BJ (cell line): ENCODE data around the gene TCF3. TPM values are rescaled to one million over a fixed set of nuclear protein-coding genes. Genes with fewer than 3 reads are reported as not detected.

ENCODE experiments used
- CTCF ChIA-PET: fragments of 350-600 bp; formaldehyde crosslinking; extraction: SDS; loops from one replicate; lab custom pipeline; 2021; ENCODE audit warnings: antibody characterized with exemption, inconsistent platforms; lab: Yijun Ruan, JAX
- POLR2A ChIA-PET: fragments of 300-600 bp; sonication (Branson Sonifier 250); formaldehyde crosslinking; extraction: SDS; loops from one replicate; lab custom pipeline; 2021; ENCODE audit warnings: antibody characterized with exemption; lab: Charles Lee
- DNase-seq: peaks from one replicate; pipeline ENCODE4 v3.0.0-alpha.2; 2011; ENCODE audit warnings: low read depth
- H3K27me3 ChIP-seq: 2 replicates; pipeline ENCODE4 v1.6.0; 2011; ENCODE audit warnings: low read length; ENCODE audit not compliant: control insufficient read depth, insufficient read depth
- H3K36me3 ChIP-seq: 2 replicates; pipeline ENCODE4 v1.5.1; 2011; ENCODE audit warnings: low read length; ENCODE audit not compliant: control insufficient read depth, insufficient read depth
- H3K4me3 ChIP-seq: 2 replicates; pipeline ENCODE4 v1.5.1; 2011; ENCODE audit warnings: low read depth, mild to moderate bottlenecking, control low read depth, low read length
- CTCF ChIP-seq: IDR thresholded peaks from 2 replicates; pipeline ENCODE4 v1.5.1; 2011; ENCODE audit warnings: low read depth, mild to moderate bottlenecking, control low read depth, inconsistent platforms, low read length, moderate library complexity; ENCODE audit not compliant: insufficient read depth
- polyA plus RNA-seq: library from polyadenylated mRNA; depleted of rRNA; stranded (reverse); fragments of >200 nt; gene quantifications from 2 replicates; pipeline ENCODE4 v1.2.3, GENCODE V29; 2011

Gene TCF3
- polyA plus RNA-seq, 1 experiment: 49.8 TPM

- Histone ChIP-seq H3K27me3 (no peaks in the 10 kb centered on the region), H3K36me3 (peaks cover 14% of the 10 kb centered on the region), H3K4me3 (no peak overlapping the region)
- CTCF ChIA-PET: no interaction called here
- no peak for DNase-seq
- POLR2A ChIA-PET: no interaction called here
- TF ChIP-seq CTCF: no peak
Measured at GRCh38 chr19:1636325-1637236, 15.8 kb downstream of the TCF3 start.

GRCh38 chr19:1634938-1635243, 17.5 kb downstream of the TCF3 start:
- TF ChIP-seq CTCF: no peak
- no peaks in the 10 kb centered on the region for H3K27me3 ChIP-seq
- CTCF ChIA-PET: no interaction called here
- H3K4me3 ChIP-seq: no peak overlapping the region
- DNase-seq: no peak
- H3K36me3 ChIP-seq: peaks cover 19% of the 10 kb centered on the region
- POLR2A ChIA-PET: no interaction called here

DNA sequence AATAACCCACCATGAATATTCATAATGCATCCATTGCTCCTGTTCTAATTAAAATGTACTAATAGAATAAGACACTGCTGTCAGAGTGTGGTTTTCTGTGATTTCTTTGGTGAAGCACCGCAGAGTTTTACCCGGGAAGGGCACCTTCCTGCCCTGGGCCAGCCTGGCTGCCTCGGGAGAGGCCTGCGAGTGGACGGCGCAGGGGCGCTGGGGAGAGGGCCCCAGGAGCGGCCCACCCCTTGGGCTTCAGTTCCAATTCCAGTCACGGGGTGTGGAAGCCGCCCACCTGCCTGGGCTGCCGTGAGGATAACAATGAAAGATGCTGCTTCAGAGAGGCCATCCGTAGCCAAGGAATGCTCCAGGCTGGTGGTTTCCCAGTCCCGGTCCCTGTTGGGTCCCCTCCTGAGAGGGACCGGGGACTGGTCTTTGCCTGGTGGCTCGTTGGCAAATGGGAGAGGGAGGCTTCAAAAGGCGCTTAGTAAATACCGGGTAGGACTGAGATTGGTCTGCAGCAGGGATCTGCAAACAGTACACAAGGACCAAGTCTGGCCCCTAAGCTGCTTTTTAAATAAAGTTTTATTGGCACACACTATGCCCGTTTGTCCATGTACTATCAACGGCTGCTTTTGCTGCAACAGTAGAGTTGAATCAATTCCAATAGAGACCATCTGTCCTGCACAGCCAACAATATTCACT, 18.0 kb downstream of the TCF3 start:
- CTCF ChIA-PET: no interaction called here
- POLR2A ChIA-PET: no interaction called here

DNA sequence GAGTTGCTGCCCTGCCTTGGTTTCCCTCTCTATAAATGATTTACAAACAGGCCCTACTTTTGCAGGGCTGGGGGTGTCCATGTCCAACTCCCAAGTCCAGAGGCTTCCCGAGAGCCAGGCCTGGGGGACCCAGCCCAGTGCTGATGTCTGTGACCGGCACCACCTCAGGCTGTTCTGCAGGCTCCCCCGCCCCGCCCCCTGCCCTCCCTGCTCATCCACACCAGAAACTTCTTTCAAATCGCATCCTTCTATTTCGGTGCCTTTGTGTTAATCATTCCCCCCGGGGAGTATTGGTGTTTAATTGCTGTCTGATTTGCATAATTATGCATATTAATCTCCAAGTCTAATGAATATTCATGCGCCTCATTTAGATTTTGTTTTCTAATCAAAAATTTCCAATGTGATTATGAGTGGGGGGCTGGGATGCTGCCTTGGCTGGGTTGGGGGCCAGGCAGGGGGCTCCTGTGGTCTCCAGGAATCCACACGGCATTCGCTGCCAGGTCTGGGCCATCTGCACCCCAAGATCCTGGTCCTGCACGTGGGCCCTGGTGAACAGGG, 19.1 kb downstream of the TCF3 start:
- DNase-seq: no peak
- POLR2A ChIA-PET: no interaction called here
- H3K27me3 ChIP-seq: no peaks in the 10 kb centered on the region
- H3K4me3 ChIP-seq: no peak overlapping the region
- H3K36me3 ChIP-seq: peaks cover 19% of the 10 kb centered on the region
- TF ChIP-seq CTCF: no peak
- CTCF ChIA-PET: no interaction called here

More for the DNA sequence above, 18.0 kb downstream of the TCF3 start:
- Histone ChIP-seq H3K36me3 (peaks cover 19% of the 10 kb centered on the region), H3K27me3 (no peaks in the 10 kb centered on the region), H3K4me3 (no peak overlapping the region)
- TF ChIP-seq CTCF: no peak
- DNase-seq: no peak
